GM12872 (cell line): ENCODE results near the gene SLC41A1.

ENCODE experiments used
- CTCF ChIP-seq: IDR thresholded peaks from 3 replicates; pipeline ENCODE4 v1.5.1; 2011; ENCODE audit warnings: low read depth, mild to moderate bottlenecking, low read length, moderate library complexity; ENCODE audit not compliant: insufficient read depth

SLC41A1 gene

GRCh38 chr1:205803986-205804385 lies 9.0 kb downstream of the SLC41A1 start:
- TF ChIP-seq CTCF = no peak

- TF ChIP-seq CTCF = no peak
Observed at GRCh38 chr1:205802060-205802459, 10.9 kb downstream of the SLC41A1 start.

GRCh38 chr1:205800981-205801703 lies 11.9 kb downstream of the SLC41A1 start:
- TF ChIP-seq CTCF = no peak

- no peak for TF ChIP-seq CTCF
Observed at GRCh38 chr1:205800427-205800826, 12.6 kb downstream of the SLC41A1 start.

GRCh38 chr1:205798577-205798976 lies 14.4 kb downstream of the SLC41A1 start:
- no peak for TF ChIP-seq CTCF

GRCh38 chr1:205797168-205797567 lies 15.8 kb downstream of the SLC41A1 start:
- no peak for TF ChIP-seq CTCF

- TF ChIP-seq CTCF = no peak
Observed at GRCh38 chr1:205794011-205794730, 18.8 kb downstream of the SLC41A1 start.
